Measurements from ENCODE around the gene TES. TPM values are rescaled to one million over a fixed set of nuclear protein-coding genes. Genes with fewer than 3 reads are reported as not detected.

The TES gene
- total RNA-seq, 1 experiment from 2014 or later, result 207 TPM

DNA sequence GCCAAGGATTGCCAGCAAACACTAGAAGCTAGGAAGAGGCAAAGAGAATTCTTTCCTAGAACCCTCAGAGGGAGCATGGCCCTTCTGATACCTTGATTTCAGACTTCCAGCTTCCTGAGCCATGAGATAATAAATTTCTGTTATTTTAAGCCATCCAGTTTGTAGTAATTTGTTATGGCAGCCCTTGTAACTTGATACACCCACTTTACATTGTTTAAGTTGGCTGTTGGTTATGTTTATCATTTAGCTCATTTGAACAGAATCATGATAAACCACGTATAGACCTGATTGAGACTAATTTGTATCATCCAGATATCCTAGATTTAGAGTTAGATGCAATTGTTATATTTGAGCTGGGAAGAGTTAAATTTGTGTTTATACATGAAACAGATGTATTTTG is 9.4 kb upstream of the TES start:
- POLR2A ChIA-PET, result interaction anchor here (1.2 kb wide), 1 partner anchor 9 kb away, joined by 5 read pairs; the partner anchor contains the start of gene TES
- H3K4me1 Mint-ChIP-seq (ENCODE audit: low read depth, unreplicated experiment), result no peaks in the 10 kb centered on the region
- H3K4me3 Mint-ChIP-seq (ENCODE audit: unreplicated experiment), result no peak overlapping the region

DNA sequence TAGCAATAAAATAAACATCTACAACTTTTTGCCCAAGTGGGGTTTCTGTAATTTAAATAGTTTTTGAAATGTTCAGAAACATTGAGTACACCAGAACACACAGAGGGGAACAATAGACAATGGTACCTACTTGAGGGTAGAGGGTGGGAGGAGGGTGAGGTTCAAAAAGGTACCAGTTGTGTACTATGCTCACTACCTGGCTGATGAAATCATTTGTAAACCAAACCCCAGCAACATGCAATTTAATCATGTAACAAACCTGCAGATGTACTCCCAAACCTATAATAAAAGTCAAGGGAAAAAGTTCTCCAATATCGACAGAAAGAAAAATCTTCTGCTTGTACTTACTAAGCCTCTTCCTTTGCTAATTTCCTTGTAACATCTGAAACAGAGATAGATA is 4.2 kb upstream of the TES start:
- Histone ChIP-seq H3K4me3 (ENCODE audit: low read depth, low read length) (no peak overlapping the region), H3K9me3 (no peaks in the 10 kb centered on the region), H3K4me1 (0 out of 2 replicates have a peak, but pooled peaks cover 3% of the 10 kb centered on the region), H3K27me3 (replicated peaks; ENCODE audit: control insufficient read depth, insufficient read depth, low read length) (no peaks in the 10 kb centered on the region), H3K36me3 (ENCODE audit: control insufficient read depth, insufficient read depth, low read length) (no peaks in the 10 kb centered on the region)
- Mint-ChIP-seq H3K27me3 (ENCODE audit: insufficient read depth, unreplicated experiment) (no peaks in the 10 kb centered on the region), H3K27ac (ENCODE audit: unreplicated experiment) (no peak overlapping the region), H3K36me3 (ENCODE audit: insufficient read depth, unreplicated experiment) (peaks cover 10% of the 10 kb centered on the region), H3K4me3 (ENCODE audit: unreplicated experiment) (no peak overlapping the region), H3K4me1 (ENCODE audit: low read depth, unreplicated experiment) (no peaks in the 10 kb centered on the region), H3K9me3 (ENCODE audit: unreplicated experiment) (no peaks in the 10 kb centered on the region)
- POLR2A ChIA-PET, result no interaction called here
- no peak for DNase-seq
- CTCF ChIA-PET, result no interaction called here
- BruUV-seq (replicated peaks), result no TSS peak
- intact Hi-C loops (cut with micrococcal nuclease; ENCODE audit: unreplicated experiment), result no loop called here
- TF ChIP-seq, protein P1, sequence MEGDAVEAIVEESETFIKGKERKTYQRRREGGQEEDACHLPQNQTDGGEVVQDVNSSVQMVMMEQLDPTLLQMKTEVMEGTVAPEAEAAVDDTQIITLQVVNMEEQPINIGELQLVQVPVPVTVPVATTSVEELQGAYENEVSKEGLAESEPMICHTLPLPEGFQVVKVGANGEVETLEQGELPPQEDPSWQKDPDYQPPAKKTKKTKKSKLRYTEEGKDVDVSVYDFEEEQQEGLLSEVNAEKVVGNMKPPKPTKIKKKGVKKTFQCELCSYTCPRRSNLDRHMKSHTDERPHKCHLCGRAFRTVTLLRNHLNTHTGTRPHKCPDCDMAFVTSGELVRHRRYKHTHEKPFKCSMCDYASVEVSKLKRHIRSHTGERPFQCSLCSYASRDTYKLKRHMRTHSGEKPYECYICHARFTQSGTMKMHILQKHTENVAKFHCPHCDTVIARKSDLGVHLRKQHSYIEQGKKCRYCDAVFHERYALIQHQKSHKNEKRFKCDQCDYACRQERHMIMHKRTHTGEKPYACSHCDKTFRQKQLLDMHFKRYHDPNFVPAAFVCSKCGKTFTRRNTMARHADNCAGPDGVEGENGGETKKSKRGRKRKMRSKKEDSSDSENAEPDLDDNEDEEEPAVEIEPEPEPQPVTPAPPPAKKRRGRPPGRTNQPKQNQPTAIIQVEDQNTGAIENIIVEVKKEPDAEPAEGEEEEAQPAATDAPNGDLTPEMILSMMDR (IDR thresholded peaks at IDR 0.05; ENCODE audit: insufficient read depth in 1 of 2, low read depth in 1 of 2, low read length in 1 of 2, severe bottlenecking in 1 of 2, unreplicated experiment in 1 of 2), result no peak

More for the DNA sequence above, 9.4 kb upstream of the TES start:
- no peak overlapping the region for H3K27ac Mint-ChIP-seq (ENCODE audit: unreplicated experiment)
- no peaks in the 10 kb centered on the region for H3K27me3 ChIP-seq (replicated peaks; ENCODE audit: control insufficient read depth, insufficient read depth, low read length)
- no TSS peak for BruUV-seq (replicated peaks)
- H3K9me3 Mint-ChIP-seq (ENCODE audit: unreplicated experiment), result no peaks in the 10 kb centered on the region
- H3K4me1 ChIP-seq, result no peaks in the 10 kb centered on the region
- CTCF ChIA-PET, result interaction anchor here (1.0 kb wide), 1 partner anchor 21 kb away, joined by 4 read pairs; no protein-coding TSS in a partner anchor
- TF ChIP-seq, protein P1 (IDR thresholded peaks at IDR 0.05; ENCODE audit: insufficient read depth in 1 of 2, low read depth in 1 of 2, low read length in 1 of 2, severe bottlenecking in 1 of 2, unreplicated experiment in 1 of 2), result no peak
- H3K36me3 Mint-ChIP-seq (ENCODE audit: insufficient read depth, unreplicated experiment), result no peaks in the 10 kb centered on the region
- no peaks in the 10 kb centered on the region for H3K36me3 ChIP-seq (ENCODE audit: control insufficient read depth, insufficient read depth, low read length)
- H3K9me3 ChIP-seq, result no peaks in the 10 kb centered on the region
- H3K4me3 ChIP-seq (ENCODE audit: low read depth, low read length), result no peak overlapping the region
- intact Hi-C loops (cut with micrococcal nuclease; ENCODE audit: unreplicated experiment), result no loop called here
- DNase-seq, result no peak
- no peaks in the 10 kb centered on the region for H3K27me3 Mint-ChIP-seq (ENCODE audit: insufficient read depth, unreplicated experiment)

DNA sequence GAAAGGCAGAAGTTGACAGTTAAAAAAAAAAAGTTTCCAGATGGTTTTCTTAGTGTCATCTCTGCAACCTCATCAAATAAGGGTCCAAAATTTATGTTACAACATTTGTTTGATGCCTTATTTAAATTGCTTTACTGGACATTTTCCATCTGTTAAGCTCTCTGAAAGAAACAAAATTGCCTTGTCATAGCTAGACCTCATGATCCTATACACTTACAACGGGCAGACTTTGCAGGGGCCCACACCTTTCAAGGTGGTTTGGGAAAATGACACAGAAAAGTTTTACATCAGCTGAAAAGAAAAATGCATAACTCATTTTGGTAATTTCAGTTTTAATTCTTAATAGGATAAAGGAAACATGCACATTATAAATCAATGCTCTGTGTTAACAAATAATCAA is 1.4 kb upstream of the TES start:
- no peak overlapping the region for H3K27ac Mint-ChIP-seq (ENCODE audit: unreplicated experiment)
- BruUV-seq (replicated peaks), result no TSS peak

More for the DNA sequence above, 1.4 kb upstream of the TES start:
- H3K9me3 ChIP-seq, result no peaks in the 10 kb centered on the region
- ChIA-PET POLR2A (no interaction called here), CTCF (interaction anchor here (2.0 kb wide), 1 partner anchor 29 kb away, joined by 16 read pairs; no protein-coding TSS in a partner anchor)
- TF ChIP-seq, protein P1 (IDR thresholded peaks at IDR 0.05; ENCODE audit: insufficient read depth in 1 of 2, low read depth in 1 of 2, low read length in 1 of 2, severe bottlenecking in 1 of 2, unreplicated experiment in 1 of 2), result no peak
- peaks cover 17% of the 10 kb centered on the region for H3K4me1 ChIP-seq
- peaks cover 26% of the 10 kb centered on the region for H3K36me3 Mint-ChIP-seq (ENCODE audit: insufficient read depth, unreplicated experiment)
- H3K4me3 Mint-ChIP-seq (ENCODE audit: unreplicated experiment), result no peak overlapping the region
- H3K4me3 ChIP-seq (ENCODE audit: low read depth, low read length), result no peak overlapping the region
- H3K9me3 Mint-ChIP-seq (ENCODE audit: unreplicated experiment), result no peaks in the 10 kb centered on the region
- no peaks in the 10 kb centered on the region for H3K27me3 Mint-ChIP-seq (ENCODE audit: insufficient read depth, unreplicated experiment)
- no peak for DNase-seq
- peaks cover 15% of the 10 kb centered on the region for H3K4me1 Mint-ChIP-seq (ENCODE audit: low read depth, unreplicated experiment)
- H3K27me3 ChIP-seq (replicated peaks; ENCODE audit: control insufficient read depth, insufficient read depth, low read length), result no peaks in the 10 kb centered on the region
- intact Hi-C loops (cut with micrococcal nuclease; ENCODE audit: unreplicated experiment), result no loop called here
- no peaks in the 10 kb centered on the region for H3K36me3 ChIP-seq (ENCODE audit: control insufficient read depth, insufficient read depth, low read length)
